IMR-90 (cell line): ENCODE measurements around the gene NFIA. TPM values are rescaled to one million over a fixed set of nuclear protein-coding genes. Genes with fewer than 3 reads are reported as not detected.

Experiments
- ATAC-seq: fragments of 200-7000 bp; cut with Tn5 transposase; 2 replicates; pipeline ENCODE4 v1.9.1; 2020; ENCODE audit warnings: low read depth, mild to moderate bottlenecking, moderate library complexity
- BruUV-seq: library from RNA; stranded (reverse); fragments of 400-500 nt; replicated peaks from 2 replicates; lab custom pipeline; 2021; lab: Mats Ljungman, UMichigan
- CTCF ChIA-PET: fragments of 300-600 bp; formaldehyde crosslinking; extraction: SDS; loops from one replicate; lab custom pipeline; 2021; ENCODE audit warnings: antibody characterized with exemption; lab: Yijun Ruan, JAX
- POLR2A ChIA-PET: fragments of 300-600 bp; sonication (Branson Sonifier 250); formaldehyde crosslinking; loops from one replicate; lab custom pipeline; 2022; ENCODE audit warnings: antibody characterized with exemption; ENCODE audit not compliant: unreplicated experiment; lab: Charles Lee
- DNase-seq: peaks from one replicate; pipeline ENCODE4 v3.0.0; 2013
- H2AFZ ChIP-seq: replicated peaks from 2 replicates; pipeline ENCODE3; 2013; ENCODE audit warnings: low read length, mild to moderate bottlenecking; ENCODE audit not compliant: poor library complexity
- H2AK5ac ChIP-seq: 2 replicates; pipeline ENCODE4 v1.6.1; 2013; ENCODE audit warnings: low read depth, low read length, inconsistent platforms
- H2AK9ac ChIP-seq: replicated peaks from 2 replicates; pipeline ENCODE3; 2013; ENCODE audit warnings: mild to moderate bottlenecking, low read depth, low read length, moderate library complexity; ENCODE audit not compliant: poor library complexity
- H2BK120ac ChIP-seq: 2 replicates; pipeline ENCODE4 v1.6.1; 2013; ENCODE audit warnings: low read depth, low read length, inconsistent platforms
- H2BK15ac ChIP-seq: 3 replicates; pipeline ENCODE4 v1.6.1; 2013; ENCODE audit warnings: low read depth, low read length, inconsistent platforms
- H2BK20ac ChIP-seq: 2 replicates; pipeline ENCODE4 v1.6.1; 2013; ENCODE audit warnings: low read depth, mild to moderate bottlenecking, inconsistent platforms, low read length, moderate library complexity
- H2BK5ac ChIP-seq: 2 replicates; pipeline ENCODE4 v1.6.1; 2013; ENCODE audit warnings: mild to moderate bottlenecking, low read depth, low read length, inconsistent platforms; ENCODE audit not compliant: poor library complexity, severe bottlenecking
- H3K14ac ChIP-seq: replicated peaks from 2 replicates; pipeline ENCODE4 v1.6.1; 2013; ENCODE audit warnings: low read depth, low read length, inconsistent platforms
- H3K18ac ChIP-seq: 2 replicates; pipeline ENCODE4 v1.6.1; 2013; ENCODE audit warnings: low read depth, low read length, control low read depth
- H3K23ac ChIP-seq: 2 replicates; pipeline ENCODE4 v1.6.1; 2013; ENCODE audit warnings: low read depth, low read length, inconsistent platforms
- H3K27ac ChIP-seq: 2 replicates; pipeline ENCODE4 v1.5.1; 2013; ENCODE audit warnings: mild to moderate bottlenecking, control low read depth, low read length; ENCODE audit not compliant: insufficient read depth
- H3K27me3 ChIP-seq: 2 replicates; pipeline ENCODE4 v1.6.1; 2013; ENCODE audit warnings: low read length; ENCODE audit not compliant: control insufficient read depth, insufficient read depth
- H3K36me3 ChIP-seq: 2 replicates; pipeline ENCODE4 v1.6.1; 2013; ENCODE audit warnings: low read length, mixed read lengths; ENCODE audit not compliant: control insufficient read depth, insufficient read depth
- H3K4ac ChIP-seq: 2 replicates; pipeline ENCODE4 v1.6.1; 2013; ENCODE audit warnings: low read depth, low read length, inconsistent platforms
- H3K4me1 ChIP-seq: 2 replicates; pipeline ENCODE4 v1.6.1; 2013; ENCODE audit warnings: low read length, mixed read lengths; ENCODE audit not compliant: control insufficient read depth, insufficient read depth
- H3K4me2 ChIP-seq: 2 replicates; pipeline ENCODE4 v1.6.1; 2013; ENCODE audit warnings: low read depth, mild to moderate bottlenecking, control low read depth, low read length, moderate library complexity
- H3K4me3 ChIP-seq: 2 replicates; pipeline ENCODE4 v1.5.1; 2013; ENCODE audit warnings: low read depth, mild to moderate bottlenecking, control low read depth, low read length, moderate library complexity; ENCODE audit not compliant: insufficient read depth
- H3K56ac ChIP-seq: 2 replicates; pipeline ENCODE4 v1.6.1; 2013; ENCODE audit warnings: low read length, inconsistent platforms; ENCODE audit not compliant: insufficient read depth; ENCODE audit errors: extremely low read depth
- H3K79me1 ChIP-seq, 2 experiments: 2 replicates each; pipeline ENCODE4 v1.6.1; 2013; ENCODE audit warnings: low read length in 2 of 2, inconsistent platforms in 1 of 2, low read depth in 1 of 2
- H3K9ac ChIP-seq: 2 replicates; pipeline ENCODE4 v1.6.1; 2013; ENCODE audit warnings: low read depth, low read length, control low read depth
- H3K9me1 ChIP-seq: 2 replicates; pipeline ENCODE4 v1.6.1; 2013; ENCODE audit warnings: low read length, inconsistent platforms; ENCODE audit not compliant: insufficient read depth
- H3K9me3 ChIP-seq: 2 replicates; pipeline ENCODE4 v1.6.1; 2013; ENCODE audit warnings: low read length; ENCODE audit not compliant: control insufficient read depth, insufficient read depth
- H4K20me1 ChIP-seq: 2 replicates; pipeline ENCODE4 v1.6.1; 2013; ENCODE audit warnings: low read length, inconsistent platforms; ENCODE audit not compliant: insufficient read depth
- H4K5ac ChIP-seq: 2 replicates; pipeline ENCODE4 v1.6.1; 2013; ENCODE audit warnings: mild to moderate bottlenecking, low read depth, low read length, control low read depth
- H4K8ac ChIP-seq, 2 experiments: 2 replicates each; pipeline ENCODE4 v1.6.1; 2013; ENCODE audit warnings: low read depth in 2 of 2, low read length in 2 of 2, control low read depth in 1 of 2, inconsistent platforms in 1 of 2
- H4K91ac ChIP-seq: 2 replicates; pipeline ENCODE4 v1.6.1; 2013; ENCODE audit warnings: low read depth, low read length, inconsistent platforms; ENCODE audit not compliant: insufficient read depth
- BHLHE40 ChIP-seq: fragments of 150-350 bp; IDR thresholded peaks from 2 replicates; pipeline ENCODE4 v1.6.1; 2016; ENCODE audit warnings: mild to moderate bottlenecking, low read depth, low read length
- CEBPB ChIP-seq: IDR thresholded peaks from 2 replicates; pipeline ENCODE4 v1.6.1; 2012; ENCODE audit warnings: low read depth, low read length, improper control_type of control experiment
- CHD1 ChIP-seq: IDR thresholded peaks from 2 replicates; pipeline ENCODE4 v1.6.1; 2012; ENCODE audit warnings: low read depth, low read length, improper control_type of control experiment
- FOS ChIP-seq: fragments of 150-350 bp; IDR thresholded peaks from 2 replicates; pipeline ENCODE4 v1.6.1; 2016; ENCODE audit warnings: low read depth, low read length
- MAFK ChIP-seq: IDR thresholded peaks from 2 replicates; pipeline ENCODE4 v1.6.1; 2012; ENCODE audit warnings: low read depth, low read length, improper control_type of control experiment
- MAZ ChIP-seq: IDR thresholded peaks from 2 replicates; pipeline ENCODE4 v1.6.1; 2012; ENCODE audit warnings: low read depth, mild to moderate bottlenecking, low read length, improper control_type of control experiment, moderate library complexity, borderline replicate concordance
- MXI1 ChIP-seq: IDR thresholded peaks from 2 replicates; pipeline ENCODE4 v1.6.1; 2012; ENCODE audit warnings: low read depth, mild to moderate bottlenecking, low read length, moderate library complexity, borderline replicate concordance
- POLR2A ChIP-seq: IDR thresholded peaks from 2 replicates; pipeline ENCODE4 v1.6.1; 2012; ENCODE audit warnings: mild to moderate bottlenecking, low read depth, low read length
- RAD21 ChIP-seq: IDR thresholded peaks from 2 replicates; pipeline ENCODE4 v1.6.1; 2012; ENCODE audit warnings: low read length, improper control_type of control experiment
- RCOR1 ChIP-seq: IDR thresholded peaks from 2 replicates; pipeline ENCODE4 v1.6.1; 2012; ENCODE audit warnings: mild to moderate bottlenecking, low read length, improper control_type of control experiment; ENCODE audit not compliant: insufficient replicate concordance
- RFX5 ChIP-seq: IDR thresholded peaks from 2 replicates; pipeline ENCODE4 v1.8.0; 2012; ENCODE audit warnings: low read depth, mild to moderate bottlenecking, low read length, moderate library complexity
- SMC3 ChIP-seq: fragments of 150-350 bp; IDR thresholded peaks from 2 replicates; pipeline ENCODE4 v1.6.1; 2016; ENCODE audit warnings: low read depth, mild to moderate bottlenecking, antibody characterized with exemption, low read length, moderate library complexity
- WGBS, 2 experiments: methylation state at CpG; one replicate each; pipeline versions ENCODE4 v1.1.5 to v1.1.7; 2013; ENCODE audit warnings: missing lambda C conversion rate in 2 of 2; ENCODE audit not compliant: insufficient read length in 1 of 2; ENCODE audit errors: extremely low coverage in 2 of 2; 5-methylcytosine and 5-hydroxymethylcytosine counted together
- dilution Hi-C: fragments of 300-500 bp; cut with HindIII; formaldehyde crosslinking; loops from one replicate; pipeline ENCODE4 v1.14.3; 2018; ENCODE audit warnings: low sequenced_read_pairs; ENCODE audit not compliant: unreplicated experiment
- in situ Hi-C: fragments of 300-500 bp; cut with MboI; formaldehyde crosslinking; loops from 3 replicates; pipeline ENCODE4 v1.14.3; 2019; ENCODE audit warnings: low sequenced_read_pairs, inconsistent platforms, mixed read lengths
- intact Hi-C: fragments of 100-400 bp; cut with micrococcal nuclease; formaldehyde crosslinking; loops from 2 replicates; pipeline ENCODE4 v1.10.0; 2022
- polyA plus RNA-seq, 3 experiments: library from polyadenylated mRNA; depleted of rRNA; stranded (reverse); fragments of >200 nt; gene quantifications; 2 replicates each; pipeline ENCODE4 v1.2.3, GENCODE V29; 2012; ENCODE audit warnings: low replicate concordance in 1 of 3
- total RNA-seq: library from RNA; depleted of rRNA; stranded (reverse); fragments of >200 nt; gene quantifications from 2 replicates; pipeline ENCODE4 v1.2.3, GENCODE V29; 2012
- TF ChIP-seq, protein P1 (sequence below): fragments of 150-350 bp; IDR thresholded peaks from 2 replicates; pipeline ENCODE4 v1.6.1; 2016; ENCODE audit warnings: low read depth, mild to moderate bottlenecking, low read length, moderate library complexity, borderline replicate concordance
- TF ChIP-seq, protein P2 (sequence below): fragments of 150-350 bp; IDR thresholded peaks from 2 replicates; pipeline ENCODE4 v1.6.1; 2017; ENCODE audit warnings: mild to moderate bottlenecking, antibody characterized with exemption, low read length, low read depth
- TF ChIP-seq, protein P3 (sequence below): conservative IDR thresholded peaks from 2 replicates; pipeline ENCODE4 v1.5.1; 2012; ENCODE audit warnings: mild to moderate bottlenecking, low read depth, low read length, improper control_type of control experiment

The NFIA gene
- total and polyA plus RNA-seq, 2 of the 4 experiments (the other 2 are of a cell fraction), result 1.6 to 2.2 TPM

DNA sequence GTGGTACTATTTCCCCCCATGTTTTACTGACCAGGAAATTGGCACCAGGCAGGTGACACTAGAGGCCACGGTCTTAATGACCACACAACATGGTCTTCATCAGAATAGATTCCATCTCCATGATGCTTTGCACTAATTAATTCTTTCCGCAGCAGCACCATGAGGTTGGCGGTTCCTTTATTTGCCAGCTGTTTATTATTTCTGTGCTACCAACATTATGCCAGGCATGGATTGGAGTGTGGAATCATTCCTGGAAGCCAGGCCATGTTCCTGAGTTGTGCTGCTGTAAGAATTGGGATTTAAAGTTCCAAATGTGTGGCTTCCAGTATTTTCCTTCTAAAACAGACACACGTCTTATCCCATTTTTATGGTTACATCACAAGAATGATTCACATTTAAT is 107.8 kb downstream of the NFIA start:
- Histone ChIP-seq H3K4me1 (no peaks in the 10 kb centered on the region), H3K36me3 (no peaks in the 10 kb centered on the region), H4K91ac (no peak overlapping the region), H3K4ac (no peak overlapping the region), H3K56ac (no peak overlapping the region), H3K18ac (no peak overlapping the region), H4K8ac (no peak overlapping the region), H2AK9ac (no peak overlapping the region), H2AFZ (no peak overlapping the region), H3K9me1 (no peaks in the 10 kb centered on the region), H3K23ac (no peak overlapping the region), H3K14ac (no peak overlapping the region), H3K27me3 (no peaks in the 10 kb centered on the region; the same call in 1 of the 2 replicates), H3K9ac (no peak overlapping the region), H3K4me2 (no peak overlapping the region), H2BK20ac (no peak overlapping the region), H2AK5ac (no peak overlapping the region), H3K4me3 (no peak overlapping the region), H3K79me1 (no peaks in the 10 kb centered on the region), H3K27ac (no peak overlapping the region), H2BK120ac (no peak overlapping the region), H4K20me1 (no peaks in the 10 kb centered on the region), H3K9me3 (no peaks in the 10 kb centered on the region), H4K5ac (no peak overlapping the region), H2BK5ac (no peak overlapping the region), H2BK15ac (no peak overlapping the region)
- DNase-seq (no peak), ATAC-seq (no peak)
- intact Hi-C loops, result no loop called here
- WGBS, 2 experiments, result no CpG with 5 or more reads among the region's 4 CpGs
- no peak for TF ChIP-seq RCOR1
- TF ChIP-seq, protein P1, sequence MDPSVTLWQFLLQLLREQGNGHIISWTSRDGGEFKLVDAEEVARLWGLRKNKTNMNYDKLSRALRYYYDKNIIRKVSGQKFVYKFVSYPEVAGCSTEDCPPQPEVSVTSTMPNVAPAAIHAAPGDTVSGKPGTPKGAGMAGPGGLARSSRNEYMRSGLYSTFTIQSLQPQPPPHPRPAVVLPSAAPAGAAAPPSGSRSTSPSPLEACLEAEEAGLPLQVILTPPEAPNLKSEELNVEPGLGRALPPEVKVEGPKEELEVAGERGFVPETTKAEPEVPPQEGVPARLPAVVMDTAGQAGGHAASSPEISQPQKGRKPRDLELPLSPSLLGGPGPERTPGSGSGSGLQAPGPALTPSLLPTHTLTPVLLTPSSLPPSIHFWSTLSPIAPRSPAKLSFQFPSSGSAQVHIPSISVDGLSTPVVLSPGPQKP, result no peak
- TF ChIP-seq POLR2A, result no peak
- no peak for TF ChIP-seq BHLHE40
- TF ChIP-seq MAFK, result no peak
- TF ChIP-seq, protein P2, sequence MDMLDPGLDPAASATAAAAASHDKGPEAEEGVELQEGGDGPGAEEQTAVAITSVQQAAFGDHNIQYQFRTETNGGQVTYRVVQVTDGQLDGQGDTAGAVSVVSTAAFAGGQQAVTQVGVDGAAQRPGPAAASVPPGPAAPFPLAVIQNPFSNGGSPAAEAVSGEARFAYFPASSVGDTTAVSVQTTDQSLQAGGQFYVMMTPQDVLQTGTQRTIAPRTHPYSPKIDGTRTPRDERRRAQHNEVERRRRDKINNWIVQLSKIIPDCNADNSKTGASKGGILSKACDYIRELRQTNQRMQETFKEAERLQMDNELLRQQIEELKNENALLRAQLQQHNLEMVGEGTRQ, result no peak
- TF ChIP-seq RAD21, result no peak
- TF ChIP-seq, protein P3, sequence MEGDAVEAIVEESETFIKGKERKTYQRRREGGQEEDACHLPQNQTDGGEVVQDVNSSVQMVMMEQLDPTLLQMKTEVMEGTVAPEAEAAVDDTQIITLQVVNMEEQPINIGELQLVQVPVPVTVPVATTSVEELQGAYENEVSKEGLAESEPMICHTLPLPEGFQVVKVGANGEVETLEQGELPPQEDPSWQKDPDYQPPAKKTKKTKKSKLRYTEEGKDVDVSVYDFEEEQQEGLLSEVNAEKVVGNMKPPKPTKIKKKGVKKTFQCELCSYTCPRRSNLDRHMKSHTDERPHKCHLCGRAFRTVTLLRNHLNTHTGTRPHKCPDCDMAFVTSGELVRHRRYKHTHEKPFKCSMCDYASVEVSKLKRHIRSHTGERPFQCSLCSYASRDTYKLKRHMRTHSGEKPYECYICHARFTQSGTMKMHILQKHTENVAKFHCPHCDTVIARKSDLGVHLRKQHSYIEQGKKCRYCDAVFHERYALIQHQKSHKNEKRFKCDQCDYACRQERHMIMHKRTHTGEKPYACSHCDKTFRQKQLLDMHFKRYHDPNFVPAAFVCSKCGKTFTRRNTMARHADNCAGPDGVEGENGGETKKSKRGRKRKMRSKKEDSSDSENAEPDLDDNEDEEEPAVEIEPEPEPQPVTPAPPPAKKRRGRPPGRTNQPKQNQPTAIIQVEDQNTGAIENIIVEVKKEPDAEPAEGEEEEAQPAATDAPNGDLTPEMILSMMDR, result no peak
- TF ChIP-seq MAZ, result no peak
- no peak for TF ChIP-seq CHD1
- TF ChIP-seq MXI1, result no peak
- TF ChIP-seq SMC3, result no peak
- TF ChIP-seq FOS, result no peak
- no peak for TF ChIP-seq RFX5
- no peak for TF ChIP-seq CEBPB
- dilution Hi-C loops, result no loop called here
- in situ Hi-C loops, result no loop called here
- CTCF ChIA-PET, result interaction anchor here (0.5 kb wide), 1 partner anchor 13 kb away, joined by 7 read pairs; no protein-coding TSS in a partner anchor
- POLR2A ChIA-PET, result no interaction called here
- no TSS peak for BruUV-seq
